ENCODE results near the gene TSPAN6.

The TSPAN6 gene

GRCh38 chrX:100659431-100660137 lies 23.0 kb upstream of the TSPAN6 start:
- Mint-ChIP-seq H3K27me3 (ENCODE audit: low read depth) (peaks cover 2% of the 10 kb centered on the region), H3K36me3 (ENCODE audit: low read depth) (no peaks in the 10 kb centered on the region), H3K4me1 (ENCODE audit: low read depth) (no peaks in the 10 kb centered on the region), H3K27ac (no peak overlapping the region), H3K9me3 (no peaks in the 10 kb centered on the region), H3K4me3 (no peak overlapping the region)
- no peak for DNase-seq (ENCODE audit: low spot score)

DNA sequence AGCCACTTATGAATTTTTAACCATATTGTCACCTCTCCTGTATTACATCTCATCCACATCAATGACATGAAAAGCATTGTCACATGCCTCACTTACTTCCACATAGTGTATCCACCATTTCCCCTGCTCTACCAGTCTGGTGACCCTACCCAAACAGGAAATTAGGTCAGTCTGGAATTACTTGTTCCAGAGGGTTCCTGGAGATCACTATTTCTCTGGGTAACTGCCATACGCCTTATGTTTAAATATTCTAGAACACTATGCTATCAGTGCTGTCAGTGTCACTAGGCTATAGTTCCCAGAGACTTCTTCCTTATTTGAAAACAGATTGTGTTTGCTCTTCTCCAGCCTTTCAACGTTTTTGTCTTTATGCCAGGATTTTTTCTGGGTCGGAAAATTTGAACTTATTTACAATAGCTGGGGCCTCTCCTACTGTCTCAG lies 22.4 kb upstream of the TSPAN6 start:
- H3K27ac Mint-ChIP-seq, result no peak overlapping the region
- H3K27me3 Mint-ChIP-seq (ENCODE audit: low read depth), result peaks cover 2% of the 10 kb centered on the region
- no peaks in the 10 kb centered on the region for H3K9me3 Mint-ChIP-seq
- no peaks in the 10 kb centered on the region for H3K36me3 Mint-ChIP-seq (ENCODE audit: low read depth)
- no peak overlapping the region for H3K4me3 Mint-ChIP-seq
- H3K4me1 Mint-ChIP-seq (ENCODE audit: low read depth), result no peaks in the 10 kb centered on the region
- DNase-seq (ENCODE audit: low spot score), result no peak

DNA sequence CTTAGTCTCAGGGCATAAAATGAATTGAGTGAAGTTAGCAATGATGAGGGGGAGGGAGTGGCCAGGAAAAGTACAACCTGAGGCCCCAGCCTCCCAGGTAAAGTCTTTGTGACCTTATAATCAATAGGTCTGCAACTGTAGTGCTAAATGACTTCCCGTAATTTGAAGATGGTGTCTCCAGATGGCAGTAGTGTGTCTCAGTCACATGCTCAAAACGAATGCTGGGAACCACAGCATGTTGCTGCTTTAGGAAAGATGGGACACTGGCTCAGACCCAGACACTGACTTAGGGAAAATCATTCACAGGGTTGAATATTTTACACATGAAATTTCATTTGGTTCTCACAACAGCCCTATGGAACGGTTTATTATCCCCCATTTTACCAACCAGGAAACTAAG lies 17.7 kb upstream of the TSPAN6 start:
- Mint-ChIP-seq H3K27ac (no peak overlapping the region), H3K36me3 (ENCODE audit: low read depth) (no peaks in the 10 kb centered on the region), H3K27me3 (ENCODE audit: low read depth) (peaks cover 2% of the 10 kb centered on the region), H3K4me3 (no peak overlapping the region), H3K4me1 (ENCODE audit: low read depth) (no peaks in the 10 kb centered on the region), H3K9me3 (no peaks in the 10 kb centered on the region)
- DNase-seq (ENCODE audit: low spot score), result no peak

- H3K4me1 Mint-ChIP-seq (ENCODE audit: low read depth), result no peaks in the 10 kb centered on the region
- no peak for DNase-seq (ENCODE audit: low spot score)
- H3K4me3 Mint-ChIP-seq, result no peak overlapping the region
- no peaks in the 10 kb centered on the region for H3K9me3 Mint-ChIP-seq
- no peaks in the 10 kb centered on the region for H3K27me3 Mint-ChIP-seq (ENCODE audit: low read depth)
- no peak overlapping the region for H3K27ac Mint-ChIP-seq
- no peaks in the 10 kb centered on the region for H3K36me3 Mint-ChIP-seq (ENCODE audit: low read depth)
Measured at GRCh38 chrX:100652266-100652665, 15.7 kb upstream of the TSPAN6 start.

DNA sequence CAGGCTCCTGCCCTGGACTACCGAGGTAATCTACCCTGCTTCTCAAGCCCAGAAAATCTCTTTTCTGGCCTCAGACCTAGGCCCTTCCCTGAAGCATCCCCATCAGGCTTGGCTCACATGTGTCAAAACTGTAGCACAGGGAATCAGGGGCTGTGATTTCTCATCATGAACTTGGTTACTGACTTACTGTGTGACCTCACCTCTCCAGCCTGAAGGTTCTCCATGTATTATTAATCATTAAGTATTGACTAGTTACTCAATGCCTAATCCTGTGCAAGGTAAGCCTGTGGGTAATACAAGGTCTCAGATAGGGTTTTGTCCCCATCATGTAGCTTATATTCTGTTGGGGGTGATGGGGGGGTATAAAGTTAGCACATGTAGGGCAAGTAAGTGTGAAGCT lies 14.2 kb upstream of the TSPAN6 start:
- DNase-seq (ENCODE audit: low spot score), result no peak
- no peaks in the 10 kb centered on the region for H3K36me3 Mint-ChIP-seq (ENCODE audit: low read depth)
- no peak overlapping the region for H3K27ac Mint-ChIP-seq
- H3K27me3 Mint-ChIP-seq (ENCODE audit: low read depth), result no peaks in the 10 kb centered on the region
- no peak overlapping the region for H3K4me3 Mint-ChIP-seq
- no peaks in the 10 kb centered on the region for H3K9me3 Mint-ChIP-seq
- H3K4me1 Mint-ChIP-seq (ENCODE audit: low read depth), result no peaks in the 10 kb centered on the region

GRCh38 chrX:100649550-100650356 lies 13.1 kb upstream of the TSPAN6 start:
- Mint-ChIP-seq H3K9me3 (no peaks in the 10 kb centered on the region), H3K36me3 (ENCODE audit: low read depth) (no peaks in the 10 kb centered on the region), H3K27ac (no peak overlapping the region), H3K27me3 (ENCODE audit: low read depth) (peaks cover 2% of the 10 kb centered on the region), H3K4me3 (no peak overlapping the region), H3K4me1 (ENCODE audit: low read depth) (no peaks in the 10 kb centered on the region)
- no peak for DNase-seq (ENCODE audit: low spot score)

- no peak overlapping the region for H3K4me3 Mint-ChIP-seq
- no peak for DNase-seq (ENCODE audit: low spot score)
Measured at GRCh38 chrX:100648458-100649417, 12.1 kb upstream of the TSPAN6 start.

GRCh38 chrX:100647739-100648138 lies 11.1 kb upstream of the TSPAN6 start:
- DNase-seq (ENCODE audit: low spot score), result no peak
- Mint-ChIP-seq H3K27ac (no peak overlapping the region), H3K36me3 (ENCODE audit: low read depth) (no peaks in the 10 kb centered on the region), H3K9me3 (no peaks in the 10 kb centered on the region), H3K27me3 (ENCODE audit: low read depth) (peaks cover 2% of the 10 kb centered on the region), H3K4me1 (ENCODE audit: low read depth) (no peaks in the 10 kb centered on the region), H3K4me3 (no peak overlapping the region)

More at GRCh38 chrX:100648458-100649417, 12.1 kb upstream of the TSPAN6 start:
- Mint-ChIP-seq H3K36me3 (ENCODE audit: low read depth) (no peaks in the 10 kb centered on the region), H3K9me3 (no peaks in the 10 kb centered on the region), H3K27ac (no peak overlapping the region), H3K4me1 (ENCODE audit: low read depth) (no peaks in the 10 kb centered on the region), H3K27me3 (ENCODE audit: low read depth) (peaks cover 2% of the 10 kb centered on the region)

DNA sequence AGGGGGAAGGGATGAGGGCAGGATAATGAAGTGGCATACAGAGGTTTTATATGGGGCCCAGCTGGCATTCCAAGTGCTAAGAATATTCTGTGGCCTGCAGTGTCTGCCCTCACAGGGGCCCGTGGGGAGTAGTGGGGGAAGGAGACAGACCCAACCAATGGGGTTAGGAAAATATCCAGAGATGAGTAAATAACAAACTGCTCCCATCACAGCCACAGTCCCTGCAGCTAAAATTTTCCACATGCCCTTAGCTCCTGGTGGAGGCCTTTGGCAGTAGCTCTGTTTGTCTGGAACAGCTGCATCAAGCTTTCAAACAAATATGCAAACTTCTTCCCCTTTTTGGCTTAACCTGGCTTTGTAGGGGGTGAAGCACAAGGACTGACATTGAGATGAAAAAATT lies 10.5 kb upstream of the TSPAN6 start:
- H3K36me3 Mint-ChIP-seq (ENCODE audit: low read depth), result no peaks in the 10 kb centered on the region
- H3K27me3 Mint-ChIP-seq (ENCODE audit: low read depth), result peaks cover 2% of the 10 kb centered on the region
- no peak overlapping the region for H3K4me3 Mint-ChIP-seq
- H3K27ac Mint-ChIP-seq, result no peak overlapping the region
- no peaks in the 10 kb centered on the region for H3K9me3 Mint-ChIP-seq
- DNase-seq (ENCODE audit: low spot score), result no peak
- H3K4me1 Mint-ChIP-seq (ENCODE audit: low read depth), result no peaks in the 10 kb centered on the region

GRCh38 chrX:100645106-100645505 lies 8.5 kb upstream of the TSPAN6 start:
- no peak overlapping the region for H3K4me3 Mint-ChIP-seq
- DNase-seq (ENCODE audit: low spot score), result no peak
- H3K9me3 Mint-ChIP-seq, result no peaks in the 10 kb centered on the region
- no peak overlapping the region for H3K27ac Mint-ChIP-seq
- no peaks in the 10 kb centered on the region for H3K36me3 Mint-ChIP-seq (ENCODE audit: low read depth)
- H3K4me1 Mint-ChIP-seq (ENCODE audit: low read depth), result no peaks in the 10 kb centered on the region
- peaks cover 5% of the 10 kb centered on the region for H3K27me3 Mint-ChIP-seq (ENCODE audit: low read depth)

DNA sequence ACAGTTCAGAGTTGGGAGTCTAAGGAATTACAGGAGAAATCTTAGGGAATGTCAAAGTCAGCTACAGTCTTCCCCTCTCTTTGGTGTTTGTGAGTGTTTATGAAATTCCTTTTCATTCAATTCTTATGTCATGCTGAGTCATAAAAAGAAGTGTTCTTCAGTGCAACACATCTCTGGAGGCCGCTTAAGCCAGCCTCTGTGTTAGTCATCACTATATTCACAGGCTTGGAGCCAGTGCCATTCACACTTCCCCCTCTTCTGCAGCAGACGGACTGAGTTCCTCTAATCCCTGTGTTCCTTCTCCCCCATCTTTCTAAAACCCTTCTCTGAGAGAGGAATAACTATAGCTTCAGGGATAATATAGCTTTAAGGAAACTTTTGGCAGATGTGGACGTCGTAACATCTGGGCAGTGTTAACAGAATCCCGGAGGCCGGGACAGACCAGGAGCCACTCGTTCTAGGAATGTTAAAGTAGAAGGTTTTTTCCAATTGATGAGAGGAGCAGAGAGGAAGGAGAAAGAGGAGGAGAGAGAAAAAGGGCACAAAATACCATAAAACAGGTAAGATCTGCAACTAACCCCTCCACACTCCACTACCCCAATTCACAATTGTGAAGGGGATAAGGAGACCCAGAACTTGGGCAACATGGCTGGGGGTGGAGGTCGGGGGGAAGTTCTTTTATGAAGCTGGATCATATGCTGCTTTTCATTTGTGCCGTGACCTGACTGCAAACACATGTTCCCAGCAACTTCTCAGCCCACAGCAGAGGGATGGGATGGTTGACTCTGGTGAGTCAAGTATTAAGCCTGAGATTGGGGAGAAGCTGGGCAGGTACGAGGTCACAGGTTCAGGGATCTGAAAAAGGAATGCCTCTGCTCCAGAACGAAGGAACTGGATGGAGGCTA lies 7.6 kb upstream of the TSPAN6 start, which contains the start of gene SRPX2:
Gene SRPX2 (plus strand): TSS at position 244 of the 905 bp plus-strand sequence. CDS start 2,124 bp downstream, outside the sequence.
- no peaks in the 10 kb centered on the region for H3K36me3 Mint-ChIP-seq (ENCODE audit: low read depth)
- no peaks in the 10 kb centered on the region for H3K9me3 Mint-ChIP-seq
- peaks cover 9% of the 10 kb centered on the region for H3K27me3 Mint-ChIP-seq (ENCODE audit: low read depth)
- no peak within 1 kb of the TSS for H3K27ac Mint-ChIP-seq
- H3K4me1 Mint-ChIP-seq (ENCODE audit: low read depth), result no peaks in the 10 kb centered on the region
- no peak for DNase-seq (ENCODE audit: low spot score)
- H3K4me3 Mint-ChIP-seq, result no peak within 1 kb of the TSS

DNA sequence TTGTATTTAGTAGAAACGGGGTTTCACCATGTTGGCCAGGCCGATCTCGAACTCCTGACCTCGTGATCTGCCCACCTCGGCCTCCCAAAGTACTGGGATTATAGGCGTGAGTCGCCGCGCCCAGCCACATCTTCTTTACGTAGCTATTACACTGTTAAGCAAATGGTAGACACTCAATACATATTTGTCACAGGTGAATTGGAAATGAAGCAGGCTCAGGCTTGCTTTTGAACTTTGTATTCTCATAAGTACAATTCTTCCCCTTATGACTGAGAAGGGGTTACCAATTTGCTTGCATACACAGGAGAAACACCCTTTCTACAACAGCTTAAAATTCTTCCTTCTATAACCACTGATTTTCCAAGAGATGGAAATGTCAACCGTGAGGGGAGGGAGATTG lies 6.6 kb upstream of the TSPAN6 start:
- no peak for DNase-seq (ENCODE audit: low spot score)
- no peaks in the 10 kb centered on the region for H3K9me3 Mint-ChIP-seq
- no peak overlapping the region for H3K27ac Mint-ChIP-seq
- no peaks in the 10 kb centered on the region for H3K36me3 Mint-ChIP-seq (ENCODE audit: low read depth)
- H3K27me3 Mint-ChIP-seq (ENCODE audit: low read depth), result peaks cover 12% of the 10 kb centered on the region
- H3K4me1 Mint-ChIP-seq (ENCODE audit: low read depth), result no peaks in the 10 kb centered on the region
- H3K4me3 Mint-ChIP-seq, result no peak overlapping the region

GRCh38 chrX:100642290-100642689 lies 5.7 kb upstream of the TSPAN6 start:
- Mint-ChIP-seq H3K4me1 (ENCODE audit: low read depth) (no peaks in the 10 kb centered on the region), H3K4me3 (no peak overlapping the region), H3K36me3 (ENCODE audit: low read depth) (no peaks in the 10 kb centered on the region), H3K27me3 (ENCODE audit: low read depth) (peaks cover 16% of the 10 kb centered on the region), H3K9me3 (no peaks in the 10 kb centered on the region), H3K27ac (no peak overlapping the region)
- DNase-seq (ENCODE audit: low spot score), result no peak

Measured in T-helper 2 cell treated with Interferon-gamma antibody and Interleukin-4, amounts not matched to agents 5 μg/mL and 100 μg/mL, for 36 hours (primary cell).